ENCODE results near the gene DEXI. TPM values are rescaled to one million over a fixed set of nuclear protein-coding genes. Genes with fewer than 3 reads are reported as not detected.

The DEXI gene
- polyA plus RNA-seq (2013, experiment 1 of 2): 26.6 TPM
- polyA plus RNA-seq (2013, experiment 2 of 2): 28.1 TPM

DNA sequence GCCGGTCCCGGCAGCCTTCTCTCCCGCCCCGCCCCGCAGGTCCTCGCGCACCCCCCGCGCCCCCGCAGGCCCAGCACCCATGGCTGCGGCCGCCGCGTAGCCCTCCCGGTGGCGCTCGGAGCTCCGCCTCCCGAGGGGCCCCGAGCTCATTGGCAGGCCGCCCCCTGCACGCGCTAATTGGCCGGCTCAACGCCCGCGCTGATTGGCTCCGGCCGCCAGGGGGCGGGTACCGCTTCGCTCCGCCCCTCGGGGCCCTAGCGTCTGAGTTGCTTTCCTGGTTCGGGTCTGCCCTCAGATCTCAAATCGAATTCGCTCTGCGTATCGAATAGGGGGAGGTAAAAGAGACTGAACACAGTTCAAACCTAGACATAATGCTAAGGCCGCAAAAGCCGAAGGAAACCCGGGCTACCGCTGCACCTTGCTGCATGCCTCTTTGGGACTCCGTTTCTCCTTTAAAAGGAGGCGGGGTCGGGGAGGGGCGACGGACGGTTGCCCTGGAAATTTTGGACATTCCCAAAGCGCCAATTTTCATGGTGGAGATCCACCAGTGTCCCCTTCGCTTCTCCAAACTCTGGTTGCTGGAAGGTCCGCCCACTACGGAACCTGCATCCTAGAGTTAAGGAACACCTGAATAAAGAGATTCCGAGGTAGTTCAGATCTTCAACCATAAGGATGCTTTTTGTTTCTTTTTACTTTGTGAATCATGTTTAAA, at the start of gene DEXI:
Gene DEXI (minus strand): TSS at position 117 of the 712 bp plus-strand sequence. CDS start 463 bp downstream, outside the sequence.
- DNase-seq: peak; percentile 90
- Histone ChIP-seq H2BK5ac (ENCODE audit: low read depth, low read length, poor library complexity, severe bottlenecking) (peak within 1 kb of the TSS; percentile 60), H2AFZ (ENCODE audit: low read depth, low read length) (peak within 1 kb of the TSS; percentile 80), H2BK120ac (ENCODE audit: low read depth, low read length) (peak within 1 kb of the TSS; percentile 43), H2AK5ac (ENCODE audit: low read length, severe bottlenecking) (no peak within 1 kb of the TSS), H3K9me3 (ENCODE audit: control insufficient read depth, low read length) (no peaks in the 10 kb centered on the region), H4K91ac (ENCODE audit: low read length) (peak within 1 kb of the TSS; percentile 46), H3K4me1 (ENCODE audit: control insufficient read depth, insufficient read depth, low read depth, low read length) (peaks cover 47% of the 10 kb centered on the region), H3K9ac (ENCODE audit: low read length) (peak within 1 kb of the TSS; percentile 90), H3K14ac (ENCODE audit: low read length in 2 of 2) (peak within 1 kb of the TSS in 1 of 2 experiments; percentile 37), H4K8ac (ENCODE audit: low read length) (peak within 1 kb of the TSS; percentile 66), H3K36me3 (ENCODE audit: control insufficient read depth in 1 of 2, insufficient read depth in 2 of 2, low read depth in 1 of 2, low read length in 2 of 2) (peaks cover 8 to 23% of the 10 kb centered on the region in 2 experiments), H3K4ac (ENCODE audit: low read depth in 1 of 2, low read length in 2 of 2) (peak within 1 kb of the TSS in 1 of 2 experiments; percentile 80), H2BK12ac (ENCODE audit: low read length in 2 of 2) (peak within 1 kb of the TSS in 1 of 2 experiments; percentile 61), H3K4me2 (ENCODE audit: low read length, poor library complexity, severe bottlenecking) (peak within 1 kb of the TSS; percentile 95), H3K4me3 (ENCODE audit: insufficient read depth in 1 of 2, low read depth in 1 of 2, low read length in 2 of 2) (peak within 1 kb of the TSS; percentile 71 to 93), H3K27ac (ENCODE audit: low read length, poor library complexity, severe bottlenecking) (peak within 1 kb of the TSS; percentile 78), H2BK15ac (ENCODE audit: low read depth, poor library complexity, severe bottlenecking) (peak within 1 kb of the TSS; percentile 35), H3K18ac (ENCODE audit: low read depth in 1 of 2, low read length in 2 of 2) (peak within 1 kb of the TSS; percentile 47 to 90), H3K27me3 (ENCODE audit: control insufficient read depth in 1 of 2, insufficient read depth in 1 of 2, low read length in 2 of 2) (no peaks in the 10 kb centered on the region), H3K79me1 (replicated peaks; ENCODE audit: low read length, poor library complexity, severe bottlenecking) (peaks cover 25% of the 10 kb centered on the region), H3K23ac (ENCODE audit: low read length in 2 of 2) (peak within 1 kb of the TSS; percentile 40 to 62)
- 8% methylated on average over 46 of the region's 55 CpGs for WGBS

DNA sequence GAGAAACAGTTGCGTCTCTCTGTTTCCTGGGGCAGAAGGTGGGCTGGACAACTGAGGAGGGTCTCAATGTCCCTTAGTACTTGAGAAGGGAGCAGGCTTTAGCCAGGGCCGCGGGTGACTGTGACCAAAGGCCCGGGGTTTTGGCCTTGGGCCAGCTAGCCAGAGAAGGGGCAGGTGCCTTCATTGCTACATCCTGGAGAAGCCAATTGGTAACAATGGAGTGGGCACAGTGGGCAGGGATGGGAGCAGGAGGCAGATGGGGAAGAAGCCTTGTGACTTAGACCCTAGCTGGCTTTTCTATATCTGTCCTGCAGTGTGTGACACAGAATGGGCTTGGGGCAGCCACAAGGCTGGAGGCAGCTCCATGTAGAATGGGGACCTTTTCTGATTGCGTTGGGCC, 48.1 kb upstream of the DEXI start:
- H3K4me3 ChIP-seq (ENCODE audit: insufficient read depth in 1 of 2, low read depth in 1 of 2, low read length in 2 of 2): no peak overlapping the region
- no peak overlapping the region for H3K9ac ChIP-seq (ENCODE audit: low read length)
- H3K27ac ChIP-seq (ENCODE audit: low read length, poor library complexity, severe bottlenecking): no peak overlapping the region
- 97% methylated on average over 5 of the region's 5 CpGs for WGBS
- peak overlapping the region; percentile 12 to 76 for H2BK12ac ChIP-seq (ENCODE audit: low read length in 2 of 2)
- H4K91ac ChIP-seq (ENCODE audit: low read length): peak overlapping the region; percentile 77
- H2AK5ac ChIP-seq (ENCODE audit: low read length, severe bottlenecking): peak overlapping the region; percentile 72
- H2BK120ac ChIP-seq (ENCODE audit: low read depth, low read length): peak overlapping the region; percentile 3
- peaks cover 22 to 23% of the 10 kb centered on the region in 2 experiments for H3K36me3 ChIP-seq (ENCODE audit: control insufficient read depth in 1 of 2, insufficient read depth in 2 of 2, low read depth in 1 of 2, low read length in 2 of 2)
- no peak overlapping the region for H3K4me2 ChIP-seq (ENCODE audit: low read length, poor library complexity, severe bottlenecking)
- DNase-seq: no peak
- peaks cover 26% of the 10 kb centered on the region for H3K4me1 ChIP-seq (ENCODE audit: control insufficient read depth, insufficient read depth, low read depth, low read length)
- H3K9me3 ChIP-seq (ENCODE audit: control insufficient read depth, low read length): no peaks in the 10 kb centered on the region
- H3K79me1 ChIP-seq (replicated peaks; ENCODE audit: low read length, poor library complexity, severe bottlenecking): peaks cover 16% of the 10 kb centered on the region
- H2BK15ac ChIP-seq (ENCODE audit: low read depth, poor library complexity, severe bottlenecking): peak overlapping the region; percentile 9
- no peak overlapping the region for H3K14ac ChIP-seq (ENCODE audit: low read length in 2 of 2)
- no peak overlapping the region for H4K8ac ChIP-seq (ENCODE audit: low read length)
- H3K27me3 ChIP-seq (ENCODE audit: control insufficient read depth in 1 of 2, insufficient read depth in 1 of 2, low read length in 2 of 2): no peaks in the 10 kb centered on the region
- H3K23ac ChIP-seq (ENCODE audit: low read length in 2 of 2): no peak overlapping the region
- H3K18ac ChIP-seq (ENCODE audit: low read depth in 1 of 2, low read length in 2 of 2): peak overlapping the region in 1 of 2 experiments; percentile 59
- H2BK5ac ChIP-seq (ENCODE audit: low read depth, low read length, poor library complexity, severe bottlenecking): no peak overlapping the region
- H2AFZ ChIP-seq (ENCODE audit: low read depth, low read length): no peak overlapping the region
- no peak overlapping the region for H3K4ac ChIP-seq (ENCODE audit: low read depth in 1 of 2, low read length in 2 of 2)

DNA sequence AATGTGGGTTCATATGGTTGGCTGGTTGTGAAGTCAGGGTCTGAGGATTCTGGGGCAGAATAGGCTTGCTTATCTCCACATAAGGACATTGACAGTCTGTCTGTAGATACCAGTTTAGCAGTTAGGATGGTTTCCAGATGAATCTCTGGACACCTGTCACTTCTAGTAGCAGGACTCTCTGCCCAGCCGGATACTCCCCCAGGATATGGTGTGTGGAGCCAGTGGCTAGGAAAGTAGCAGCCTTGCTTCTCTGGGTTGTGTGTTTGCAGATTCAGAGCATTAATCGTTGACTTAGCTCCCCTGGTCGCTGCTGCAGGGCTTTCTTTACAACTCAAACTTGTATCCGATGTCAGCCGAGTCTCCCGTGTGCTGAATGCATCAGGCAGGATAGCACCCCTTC, 47.3 kb upstream of the DEXI start:
- H3K4me2 ChIP-seq (ENCODE audit: low read length, poor library complexity, severe bottlenecking): no peak overlapping the region
- peak overlapping the region; percentile 24 for H3K27ac ChIP-seq (ENCODE audit: low read length, poor library complexity, severe bottlenecking)
- H3K36me3 ChIP-seq (ENCODE audit: control insufficient read depth in 1 of 2, insufficient read depth in 2 of 2, low read depth in 1 of 2, low read length in 2 of 2): peaks cover 14 to 20% of the 10 kb centered on the region in 2 experiments
- no peak overlapping the region for H3K4ac ChIP-seq (ENCODE audit: low read depth in 1 of 2, low read length in 2 of 2)
- peaks cover 26% of the 10 kb centered on the region for H3K4me1 ChIP-seq (ENCODE audit: control insufficient read depth, insufficient read depth, low read depth, low read length)
- no peak overlapping the region for H4K8ac ChIP-seq (ENCODE audit: low read length)
- H3K14ac ChIP-seq (ENCODE audit: low read length in 2 of 2): no peak overlapping the region
- H3K23ac ChIP-seq (ENCODE audit: low read length in 2 of 2): no peak overlapping the region
- H3K18ac ChIP-seq (ENCODE audit: low read depth in 1 of 2, low read length in 2 of 2): no peak overlapping the region
- H3K9me3 ChIP-seq (ENCODE audit: control insufficient read depth, low read length): no peaks in the 10 kb centered on the region
- H3K4me3 ChIP-seq (ENCODE audit: insufficient read depth in 1 of 2, low read depth in 1 of 2, low read length in 2 of 2): no peak overlapping the region
- no peak for DNase-seq
- no peak overlapping the region for H2BK5ac ChIP-seq (ENCODE audit: low read depth, low read length, poor library complexity, severe bottlenecking)
- H3K79me1 ChIP-seq (replicated peaks; ENCODE audit: low read length, poor library complexity, severe bottlenecking): peaks cover 12% of the 10 kb centered on the region
- no peak overlapping the region for H2BK15ac ChIP-seq (ENCODE audit: low read depth, poor library complexity, severe bottlenecking)
- H2AK5ac ChIP-seq (ENCODE audit: low read length, severe bottlenecking): no peak overlapping the region
- 84% methylated on average over 6 of the region's 6 CpGs for WGBS
- no peak overlapping the region for H3K9ac ChIP-seq (ENCODE audit: low read length)
- H2AFZ ChIP-seq (ENCODE audit: low read depth, low read length): no peak overlapping the region
- no peak overlapping the region for H2BK120ac ChIP-seq (ENCODE audit: low read depth, low read length)
- no peaks in the 10 kb centered on the region for H3K27me3 ChIP-seq (ENCODE audit: control insufficient read depth in 1 of 2, insufficient read depth in 1 of 2, low read length in 2 of 2)
- peak overlapping the region; percentile 18 to 85 for H2BK12ac ChIP-seq (ENCODE audit: low read length in 2 of 2)
- H4K91ac ChIP-seq (ENCODE audit: low read length): no peak overlapping the region

DNA sequence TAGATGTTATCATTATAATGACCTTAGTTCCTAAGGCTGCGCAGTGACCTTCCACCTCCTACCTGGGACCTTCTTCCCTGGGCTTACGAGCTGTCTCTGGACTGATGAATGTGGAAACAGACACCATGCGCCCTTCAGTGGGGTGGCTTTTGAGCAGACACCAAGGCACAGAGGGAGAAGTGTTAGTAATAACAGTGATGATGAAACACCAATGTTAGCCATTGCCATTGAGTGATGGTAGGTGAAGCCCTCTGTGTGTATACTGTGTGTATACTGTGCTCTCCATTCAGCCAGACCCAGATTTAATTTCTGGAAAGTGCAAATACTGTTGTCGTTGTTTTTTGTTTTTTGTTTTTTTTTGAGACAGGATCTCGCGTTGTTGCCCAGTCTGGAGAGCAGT, 46.6 kb upstream of the DEXI start:
- Histone ChIP-seq H3K27ac (ENCODE audit: low read length, poor library complexity, severe bottlenecking) (no peak overlapping the region), H3K27me3 (ENCODE audit: control insufficient read depth in 1 of 2, insufficient read depth in 1 of 2, low read length in 2 of 2) (no peaks in the 10 kb centered on the region), H3K9ac (ENCODE audit: low read length) (no peak overlapping the region)

More for the DNA sequence above, 46.6 kb upstream of the DEXI start:
- H2BK5ac ChIP-seq (ENCODE audit: low read depth, low read length, poor library complexity, severe bottlenecking): no peak overlapping the region
- H2AK5ac ChIP-seq (ENCODE audit: low read length, severe bottlenecking): no peak overlapping the region
- peak overlapping the region in 1 of 2 experiments; percentile 18 for H3K18ac ChIP-seq (ENCODE audit: low read depth in 1 of 2, low read length in 2 of 2)
- H3K9me3 ChIP-seq (ENCODE audit: control insufficient read depth, low read length): no peaks in the 10 kb centered on the region
- peaks cover 28% of the 10 kb centered on the region for H3K4me1 ChIP-seq (ENCODE audit: control insufficient read depth, insufficient read depth, low read depth, low read length)
- peak overlapping the region; percentile 75 to 81 for H2BK12ac ChIP-seq (ENCODE audit: low read length in 2 of 2)
- H3K4ac ChIP-seq (ENCODE audit: low read depth in 1 of 2, low read length in 2 of 2): peak overlapping the region in 1 of 2 experiments; percentile 28
- H3K14ac ChIP-seq (ENCODE audit: low read length in 2 of 2): no peak overlapping the region
- H3K4me3 ChIP-seq (ENCODE audit: insufficient read depth in 1 of 2, low read depth in 1 of 2, low read length in 2 of 2): no peak overlapping the region
- H3K79me1 ChIP-seq (replicated peaks; ENCODE audit: low read length, poor library complexity, severe bottlenecking): peaks cover 13% of the 10 kb centered on the region
- no peak overlapping the region for H2BK120ac ChIP-seq (ENCODE audit: low read depth, low read length)
- H4K8ac ChIP-seq (ENCODE audit: low read length): no peak overlapping the region
- H3K4me2 ChIP-seq (ENCODE audit: low read length, poor library complexity, severe bottlenecking): no peak overlapping the region
- DNase-seq: no peak
- WGBS: 82% methylated on average over 5 of the region's 6 CpGs
- no peak overlapping the region for H3K23ac ChIP-seq (ENCODE audit: low read length in 2 of 2)
- no peak overlapping the region for H2AFZ ChIP-seq (ENCODE audit: low read depth, low read length)
- H4K91ac ChIP-seq (ENCODE audit: low read length): no peak overlapping the region
- H2BK15ac ChIP-seq (ENCODE audit: low read depth, poor library complexity, severe bottlenecking): no peak overlapping the region
- peaks cover 9 to 14% of the 10 kb centered on the region in 2 experiments for H3K36me3 ChIP-seq (ENCODE audit: control insufficient read depth in 1 of 2, insufficient read depth in 2 of 2, low read depth in 1 of 2, low read length in 2 of 2)
